GM12878 (cell line): ENCODE measurements around the gene ADAM15.
A peak's percentile ranks its signal among the peaks of the same experiment; 100 is the strongest.

Source experiments
- ASH2L ChIP-seq: fragments of 300-600, 200-600 bp; sonication (generic); IDR thresholded peaks from 2 replicates; pipeline ENCODE4 v1.6.1; 2017; ENCODE audit warnings: low read depth, mild to moderate bottlenecking, borderline replicate concordance
- CREM ChIP-seq: IDR thresholded peaks from 2 replicates; pipeline ENCODE4 v1.6.1; 2014; ENCODE audit warnings: antibody characterized with exemption, low read depth
- CTCF ChIP-seq, 3 experiments: IDR thresholded peaks in 2 of 3; conservative IDR thresholded peaks in 1 of 3; 2 replicates each; pipeline ENCODE4 v1.5.1; 2011; ENCODE audit warnings: low read depth in 3 of 3, low read length in 3 of 3, mild to moderate bottlenecking in 3 of 3, control low read depth in 2 of 3, moderate library complexity in 2 of 3, inconsistent platforms in 1 of 3, mixed read lengths in 1 of 3; ENCODE audit not compliant: control insufficient read depth in 2 of 3, insufficient read depth in 1 of 3; ENCODE audit errors: extremely low read depth in 1 of 3
- HCFC1 ChIP-seq: fragments of 150-350 bp; IDR thresholded peaks from 2 replicates; pipeline ENCODE4 v1.6.1; 2014; ENCODE audit warnings: low read length
- JUNB ChIP-seq: IDR thresholded peaks from 2 replicates; pipeline ENCODE4 v1.6.1; 2016; ENCODE audit warnings: antibody characterized with exemption, mild to moderate bottlenecking
- NR2C2 ChIP-seq: IDR thresholded peaks from 2 replicates; pipeline ENCODE4 v1.6.1; 2011; ENCODE audit warnings: borderline replicate concordance, low read depth; ENCODE audit not compliant: control insufficient read depth, insufficient read length
- SMC3 ChIP-seq: IDR thresholded peaks from 2 replicates; pipeline ENCODE4 v1.6.1; 2011; ENCODE audit warnings: low read length, improper control_type of control experiment, borderline replicate concordance
- SRF ChIP-seq, 2 experiments: IDR thresholded peaks; 2 replicates each; pipeline ENCODE4 v1.6.1; 2011; ENCODE audit warnings: low read depth in 2 of 2, low read length in 2 of 2, mild to moderate bottlenecking in 1 of 2, moderate library complexity in 1 of 2
- TAF1 ChIP-seq: IDR thresholded peaks from 2 replicates; pipeline ENCODE4 v1.6.1; 2011; ENCODE audit warnings: mild to moderate bottlenecking, low read depth, low read length, borderline replicate concordance
- WRNIP1 ChIP-seq: IDR thresholded peaks from 2 replicates; pipeline ENCODE4 v1.6.1; 2011; ENCODE audit warnings: low read depth, low read length, improper control_type of control experiment, borderline replicate concordance

GRCh38 chr1:155017041-155017945, 33.8 kb upstream of the ADAM15 start:
- no peak for TF ChIP-seq TAF1
- peak; percentile 39; the same call in 1 of the 2 replicates for TF ChIP-seq CREM
- TF ChIP-seq SMC3, result peak; percentile 91
- no peak for TF ChIP-seq NR2C2
- no peak for TF ChIP-seq ASH2L
- TF ChIP-seq JUNB, result no peak
- TF ChIP-seq WRNIP1, result no peak
- TF ChIP-seq CTCF (IDR thresholded peaks at IDR 0.05 in 2 of 3, conservative IDR thresholded peaks at IDR 0.05 in 1 of 3; ENCODE audit: control insufficient read depth in 2 of 3, extremely low read depth in 1 of 3, insufficient read depth in 1 of 3, low read depth in 3 of 3, low read length in 3 of 3), result peak; percentile 99 to 100 (median 100); a peak in 5 of 6 replicates
- TF ChIP-seq HCFC1, result no peak
- TF ChIP-seq SRF (IDR thresholded peaks at IDR 0.05; ENCODE audit: low read depth in 2 of 2, low read length in 2 of 2), result peak in 1 of 2 experiments; percentile 29; a peak in 1 of 4 replicates
